ENCODE measurements around the gene MC2R. TPM values are rescaled to one million over a fixed set of nuclear protein-coding genes. Genes with fewer than 3 reads are reported as not detected.
A peak's percentile ranks its signal among the peaks of the same experiment; 100 is the strongest.

Gene MC2R
- total RNA-seq, 2 donors from 2014 or later = not detected

- no peak overlapping the region for H3K27ac ChIP-seq
- no peaks in the 10 kb centered on the region for H3K36me3 ChIP-seq
- WGBS = 75% methylated on average over 10 of the region's 10 CpGs
- no peak for DNase-seq (ENCODE audit: low spot score)
- H3K9me3 ChIP-seq = no peaks in the 10 kb centered on the region
- no peak overlapping the region for H3K4me3 ChIP-seq
- no peaks in the 10 kb centered on the region for H3K4me1 ChIP-seq (replicated peaks)
- H3K27me3 ChIP-seq (replicated peaks; ENCODE audit: insufficient read depth) = no peaks in the 10 kb centered on the region
- TF ChIP-seq POLR2AphosphoS5 (IDR thresholded peaks at IDR 0.05) = no peak
- TF ChIP-seq CTCF (IDR thresholded peaks at IDR 0.05) = no peak
- no peak for TF ChIP-seq POLR2A (IDR thresholded peaks at IDR 0.05)
- intact Hi-C loops (cut with DNase I) = no loop called here
Measured at GRCh38 chr18:13913205-13913604, 2.1 kb downstream of the MC2R start.

GRCh38 chr18:13912601-13913000 lies 2.7 kb downstream of the MC2R start:
- H3K9me3 ChIP-seq = no peaks in the 10 kb centered on the region
- TF ChIP-seq CTCF (IDR thresholded peaks at IDR 0.05) (no peak), POLR2AphosphoS5 (IDR thresholded peaks at IDR 0.05) (no peak), POLR2A (IDR thresholded peaks at IDR 0.05) (no peak)
- WGBS = 82% methylated on average over 9 of the region's 9 CpGs
- no peak overlapping the region for H3K4me3 ChIP-seq
- intact Hi-C loops (cut with DNase I) = no loop called here
- no peaks in the 10 kb centered on the region for H3K27me3 ChIP-seq (replicated peaks; ENCODE audit: insufficient read depth)
- DNase-seq (ENCODE audit: low spot score) = no peak
- no peak overlapping the region for H3K27ac ChIP-seq
- H3K36me3 ChIP-seq = no peaks in the 10 kb centered on the region
- no peaks in the 10 kb centered on the region for H3K4me1 ChIP-seq (replicated peaks)

GRCh38 chr18:13910986-13911385 lies 4.3 kb downstream of the MC2R start:
- TF ChIP-seq CTCF (IDR thresholded peaks at IDR 0.05) (no peak), POLR2A (IDR thresholded peaks at IDR 0.05) (no peak), POLR2AphosphoS5 (IDR thresholded peaks at IDR 0.05) (no peak)
- Histone ChIP-seq H3K4me3 (no peak overlapping the region), H3K27me3 (replicated peaks; ENCODE audit: insufficient read depth) (no peaks in the 10 kb centered on the region), H3K9me3 (no peaks in the 10 kb centered on the region), H3K27ac (no peak overlapping the region), H3K36me3 (no peaks in the 10 kb centered on the region), H3K4me1 (replicated peaks) (no peaks in the 10 kb centered on the region)
- intact Hi-C loops (cut with DNase I) = no loop called here
- no peak for DNase-seq (ENCODE audit: low spot score)
- 61% methylated on average over 6 of the region's 6 CpGs for WGBS

- intact Hi-C loops (cut with DNase I) = no loop called here
- Histone ChIP-seq H3K27ac (no peak overlapping the region), H3K9me3 (no peaks in the 10 kb centered on the region), H3K36me3 (no peaks in the 10 kb centered on the region), H3K4me3 (no peak overlapping the region), H3K4me1 (replicated peaks) (no peaks in the 10 kb centered on the region), H3K27me3 (replicated peaks; ENCODE audit: insufficient read depth) (no peaks in the 10 kb centered on the region)
- no peak for TF ChIP-seq POLR2AphosphoS5 (IDR thresholded peaks at IDR 0.05)
- no peak for TF ChIP-seq CTCF (IDR thresholded peaks at IDR 0.05)
- TF ChIP-seq POLR2A (IDR thresholded peaks at IDR 0.05) = no peak
- DNase-seq (ENCODE audit: low spot score) = no peak
Measured at GRCh38 chr18:13910501-13910900, 4.8 kb downstream of the MC2R start.

- intact Hi-C loops (cut with DNase I) = no loop called here
- no peaks in the 10 kb centered on the region for H3K4me1 ChIP-seq (replicated peaks)
- no peaks in the 10 kb centered on the region for H3K36me3 ChIP-seq
- H3K4me3 ChIP-seq = no peak overlapping the region
- no peaks in the 10 kb centered on the region for H3K9me3 ChIP-seq
- TF ChIP-seq POLR2AphosphoS5 (IDR thresholded peaks at IDR 0.05) (no peak), POLR2A (IDR thresholded peaks at IDR 0.05) (no peak), CTCF (IDR thresholded peaks at IDR 0.05) (peak in 1 of 4 experiments; percentile 5)
- 66% methylated on average over 4 of the region's 4 CpGs for WGBS
- no peaks in the 10 kb centered on the region for H3K27me3 ChIP-seq (replicated peaks; ENCODE audit: insufficient read depth)
- DNase-seq (ENCODE audit: low spot score) = no peak
- no peak overlapping the region for H3K27ac ChIP-seq
Measured at GRCh38 chr18:13909141-13909940, 6.0 kb downstream of the MC2R start.

All from prostate gland (tissue), 2 donors.